PFSK-1 (cell line): ENCODE results near the gene C1S.

ENCODE experiments used
- FOXP2 ChIP-seq: optimal IDR thresholded peaks from 2 replicates; pipeline ENCODE3; 2011; ENCODE audit warnings: borderline replicate concordance, control low read depth, inconsistent platforms; ENCODE audit not compliant: insufficient read depth; ENCODE audit errors: extremely low read length, extremely low read depth
- POLR2AphosphoS5 ChIP-seq: IDR thresholded peaks from 2 replicates; pipeline ENCODE4 v1.6.1; 2012; ENCODE audit warnings: low read depth, mild to moderate bottlenecking, control low read depth, low read length, moderate library complexity
- SIN3A ChIP-seq: IDR thresholded peaks from 2 replicates; pipeline ENCODE4 v1.6.1; 2012; ENCODE audit warnings: mild to moderate bottlenecking, low read length, moderate library complexity, borderline replicate concordance; ENCODE audit not compliant: insufficient read depth
- TAF1 ChIP-seq: IDR thresholded peaks from 2 replicates; pipeline ENCODE4 v1.6.1; 2012; ENCODE audit warnings: low read length, control low read depth, borderline replicate concordance; ENCODE audit not compliant: insufficient read depth
- TF ChIP-seq, protein P1 (sequence below), 2 experiments: IDR thresholded peaks; 2 replicates each; pipeline versions ENCODE4 v1.6.1 to v1.8.0; 2011 to 2012; ENCODE audit warnings: low read depth in 2 of 2, low read length in 2 of 2, control low read depth in 1 of 2, inconsistent platforms in 1 of 2, mild to moderate bottlenecking in 1 of 2, moderate library complexity in 1 of 2; ENCODE audit not compliant: insufficient read depth in 1 of 2

Gene C1S

DNA sequence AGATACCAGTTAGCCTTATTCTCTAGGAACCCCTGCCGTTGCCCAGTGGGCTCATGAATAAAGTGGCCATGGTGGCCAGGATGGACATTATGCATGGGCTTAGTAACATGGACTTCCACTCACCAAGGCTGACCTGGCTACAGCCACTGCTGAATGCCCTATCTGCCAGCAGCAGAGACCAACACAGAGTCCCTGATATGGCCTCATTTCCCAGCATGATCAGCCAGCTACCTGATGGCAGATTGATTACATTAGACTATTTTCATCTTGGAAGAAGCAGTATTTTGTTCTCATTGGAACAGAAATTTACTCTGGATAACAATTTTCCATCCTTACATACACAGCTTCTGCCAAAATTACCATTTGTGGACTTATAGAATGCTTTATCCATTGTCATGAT, 26.1 kb upstream of the C1S start:
- TF ChIP-seq SIN3A (no peak), POLR2AphosphoS5 (no peak), FOXP2 (no peak), TAF1 (no peak)
- TF ChIP-seq, protein P1, sequence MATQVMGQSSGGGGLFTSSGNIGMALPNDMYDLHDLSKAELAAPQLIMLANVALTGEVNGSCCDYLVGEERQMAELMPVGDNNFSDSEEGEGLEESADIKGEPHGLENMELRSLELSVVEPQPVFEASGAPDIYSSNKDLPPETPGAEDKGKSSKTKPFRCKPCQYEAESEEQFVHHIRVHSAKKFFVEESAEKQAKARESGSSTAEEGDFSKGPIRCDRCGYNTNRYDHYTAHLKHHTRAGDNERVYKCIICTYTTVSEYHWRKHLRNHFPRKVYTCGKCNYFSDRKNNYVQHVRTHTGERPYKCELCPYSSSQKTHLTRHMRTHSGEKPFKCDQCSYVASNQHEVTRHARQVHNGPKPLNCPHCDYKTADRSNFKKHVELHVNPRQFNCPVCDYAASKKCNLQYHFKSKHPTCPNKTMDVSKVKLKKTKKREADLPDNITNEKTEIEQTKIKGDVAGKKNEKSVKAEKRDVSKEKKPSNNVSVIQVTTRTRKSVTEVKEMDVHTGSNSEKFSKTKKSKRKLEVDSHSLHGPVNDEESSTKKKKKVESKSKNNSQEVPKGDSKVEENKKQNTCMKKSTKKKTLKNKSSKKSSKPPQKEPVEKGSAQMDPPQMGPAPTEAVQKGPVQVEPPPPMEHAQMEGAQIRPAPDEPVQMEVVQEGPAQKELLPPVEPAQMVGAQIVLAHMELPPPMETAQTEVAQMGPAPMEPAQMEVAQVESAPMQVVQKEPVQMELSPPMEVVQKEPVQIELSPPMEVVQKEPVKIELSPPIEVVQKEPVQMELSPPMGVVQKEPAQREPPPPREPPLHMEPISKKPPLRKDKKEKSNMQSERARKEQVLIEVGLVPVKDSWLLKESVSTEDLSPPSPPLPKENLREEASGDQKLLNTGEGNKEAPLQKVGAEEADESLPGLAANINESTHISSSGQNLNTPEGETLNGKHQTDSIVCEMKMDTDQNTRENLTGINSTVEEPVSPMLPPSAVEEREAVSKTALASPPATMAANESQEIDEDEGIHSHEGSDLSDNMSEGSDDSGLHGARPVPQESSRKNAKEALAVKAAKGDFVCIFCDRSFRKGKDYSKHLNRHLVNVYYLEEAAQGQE (IDR thresholded peaks at IDR 0.05; ENCODE audit: insufficient read depth in 1 of 2, low read depth in 2 of 2, low read length in 2 of 2), result no peak

DNA sequence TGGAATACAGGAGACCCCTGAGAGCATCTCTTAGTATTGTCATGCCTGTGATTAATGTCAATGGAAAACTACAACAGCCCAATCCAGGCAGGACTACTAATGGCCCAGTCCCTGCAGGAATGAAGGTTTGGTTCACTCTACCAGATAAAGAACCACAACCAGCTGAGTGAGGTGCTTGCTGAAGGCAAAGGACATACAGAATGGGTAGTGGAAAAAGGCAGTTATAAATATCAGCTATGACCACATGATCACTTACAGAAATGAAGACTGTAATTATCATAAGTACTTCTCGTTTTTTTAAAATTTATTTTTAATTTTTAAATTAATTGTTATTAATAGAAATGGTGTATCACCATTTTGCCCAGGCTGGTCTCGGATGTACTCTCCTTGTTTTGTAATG, 25.1 kb upstream of the C1S start:
- TF ChIP-seq SIN3A (no peak), POLR2AphosphoS5 (no peak), TAF1 (no peak), FOXP2 (no peak)
- TF ChIP-seq, protein P1 (IDR thresholded peaks at IDR 0.05; ENCODE audit: insufficient read depth in 1 of 2, low read depth in 2 of 2, low read length in 2 of 2), result no peak

DNA sequence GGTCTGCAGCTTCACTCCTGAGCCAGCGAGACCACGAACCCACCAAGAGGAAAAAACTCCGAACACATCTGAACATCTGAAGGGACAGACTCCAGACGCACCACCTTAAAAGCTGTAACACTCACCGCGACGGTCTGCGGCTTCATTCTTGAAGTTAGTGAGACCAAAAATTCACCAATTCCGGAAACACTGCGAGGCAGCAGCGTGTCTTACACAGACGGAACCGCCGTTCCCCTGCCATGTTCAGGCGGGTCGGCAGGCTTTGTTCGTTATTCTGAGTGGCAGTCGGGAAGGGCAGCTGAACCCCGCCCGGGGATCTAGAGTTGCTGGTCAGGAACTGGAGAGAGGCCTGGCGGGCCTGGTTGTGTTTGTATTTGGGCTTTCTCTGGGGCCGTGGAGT, 21.9 kb upstream of the C1S start:
- no peak for TF ChIP-seq FOXP2
- TF ChIP-seq TAF1, result no peak
- TF ChIP-seq, protein P1 (IDR thresholded peaks at IDR 0.05; ENCODE audit: insufficient read depth in 1 of 2, low read depth in 2 of 2, low read length in 2 of 2), result no peak

DNA sequence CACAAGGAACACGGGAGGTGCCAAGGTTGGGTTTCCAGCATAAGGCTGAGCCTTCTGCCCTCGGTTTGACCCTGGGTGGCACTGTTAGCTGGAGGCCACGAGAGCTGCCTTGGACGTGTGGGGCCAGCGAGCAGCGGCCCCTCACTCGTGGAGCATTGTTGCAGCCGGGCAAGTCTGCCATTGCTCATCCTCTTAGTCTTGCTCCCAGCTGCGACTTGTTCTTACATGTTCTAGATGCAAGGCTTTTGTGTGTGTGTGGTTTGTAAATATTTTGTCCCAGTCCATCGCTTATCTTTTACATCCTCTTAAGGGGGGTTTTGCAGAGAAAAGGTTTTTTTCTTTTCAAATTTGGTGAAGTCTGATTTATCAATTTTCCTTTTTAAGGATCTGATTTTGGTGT, 21.1 kb upstream of the C1S start:
- TF ChIP-seq, protein P1 (IDR thresholded peaks at IDR 0.05; ENCODE audit: insufficient read depth in 1 of 2, low read depth in 2 of 2, low read length in 2 of 2), result no peak
- TF ChIP-seq TAF1 (no peak), SIN3A (no peak), POLR2AphosphoS5 (no peak), FOXP2 (no peak)

DNA sequence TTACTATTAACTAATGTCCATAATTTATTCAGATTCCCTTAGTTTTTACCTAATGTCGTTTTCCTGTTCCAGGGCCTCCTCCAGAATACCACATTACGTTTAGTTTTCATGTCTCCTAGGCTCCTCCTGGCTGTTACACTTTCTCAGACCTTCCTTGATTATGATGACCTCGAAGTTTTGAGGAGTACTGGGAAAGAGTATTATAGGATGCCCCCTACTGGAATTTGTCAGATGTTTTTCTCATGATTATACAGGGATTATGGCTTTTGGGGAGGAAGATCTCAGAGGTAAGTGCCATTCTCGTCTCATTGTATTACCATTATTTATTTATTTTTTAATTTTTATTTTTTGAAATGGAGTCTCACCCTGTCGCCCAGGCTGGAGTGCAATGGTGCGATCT, 17.7 kb upstream of the C1S start:
- TF ChIP-seq FOXP2, result no peak
- TF ChIP-seq TAF1, result no peak
- TF ChIP-seq, protein P1 (IDR thresholded peaks at IDR 0.05; ENCODE audit: insufficient read depth in 1 of 2, low read depth in 2 of 2, low read length in 2 of 2), result no peak
- no peak for TF ChIP-seq SIN3A
- TF ChIP-seq POLR2AphosphoS5, result no peak
